Pancreas (tissue), 10 donors: Measurements from ENCODE around the gene GMDS. TPM values are rescaled to one million over a fixed set of nuclear protein-coding genes. Genes with fewer than 3 reads are reported as not detected.

Source experiments
- ATAC-seq, 4 donors: fragments of 200-7000 bp; cut with Tn5 transposase; one replicate each; pipeline versions ENCODE4 v1.8.0 to v1.9.1; 2020; ENCODE audit warnings: mild to moderate bottlenecking in 4 of 4, moderate library complexity in 4 of 4
- DNase-seq, 6 donors: peaks; one replicate each; pipeline ENCODE4 v3.0.0-alpha.2; 2020
- FAIRE-seq: peaks from 2 replicates; lab custom pipeline; 2012; peaks lifted over from hg19 to GRCh38; lab: Jason Lieb, UNC
- H3K27ac ChIP-seq, 4 donors: fragments of 200-600 bp; sonication (generic); 1 replicate in 3 of 4; 2 replicates in 1 of 4; pipeline versions ENCODE4 v1.5.0 to v1.8.0; 2020
- H3K27me3 ChIP-seq, 4 donors: fragments of 200-600 bp; one replicate each; pipeline ENCODE4 v1.8.0; 2021
- H3K36me3 ChIP-seq, 3 donors: fragments of 200-600 bp; sonication (generic) in 1 of 3; one replicate each; pipeline versions ENCODE4 v1.5.0 to v1.8.0; 2020 to 2021
- H3K4me1 ChIP-seq, 3 donors: fragments of 200-600 bp; one replicate each; pipeline ENCODE4 v1.8.0; 2021
- H3K4me3 ChIP-seq, 4 donors: fragments of 200-600 bp; sonication (generic) in 2 of 4; one replicate each; pipeline versions ENCODE4 v1.5.0 to v1.8.0; 2020 to 2021
- H3K9me3 ChIP-seq, 4 donors: fragments of 200-600 bp; one replicate each; pipeline ENCODE4 v1.8.0; 2021
- WGBS, 2 donors: extraction: QIAGEN DNeasy Blood & Tissue Kit; methylation state at CpG; one replicate each; pipeline ENCODE4 v1.1.7; 2013; 5-methylcytosine and 5-hydroxymethylcytosine counted together
- intact Hi-C, 3 donors: fragments of 100-400 bp; cut with DNase I; formaldehyde crosslinking; loops; one replicate each; pipeline versions ENCODE4 v1.11.1 to v1.14.2; 2022
- polyA plus RNA-seq, 2 donors: library from polyadenylated mRNA; stranded (reverse); fragments of 200-250 nt; gene quantifications; one replicate each; pipeline ENCODE4 v1.2.3, GENCODE V29; 2013
- total RNA-seq, 6 donors: library from RNA; stranded (reverse); fragmentation: NEBNext Ultra II Directional in 4 of 6; extraction: Animal tissue kit (Norgen Biotek cat#: 25700) in 4 of 6; gene quantifications; one replicate each; pipeline versions ENCODE4 v1.2.1 to v1.2.4, GENCODE V29; 2021 to 2023
- TF ChIP-seq, protein P1 (sequence below), 4 donors: fragments of 200-600 bp; sonication (generic) in 3 of 4; IDR thresholded peaks; one replicate each; pipeline versions ENCODE4 v1.5.0 to v1.8.0; 2021; ENCODE audit warnings: antibody characterized with exemption in 4 of 4
- donor health status: healthy with polysubstance abuse.
- donor health status: DM: no; HTN: no; CAD: no; lungs with moderate emphysema.
- donor health status: DM: no; HTN: no; CAD: no.
- donor health status: control.
- donor health status: control.
- donor health status: Bipolar disorder and iron deficiency.
- donor health status: DM: yes; HTN: yes; CAD: no.
- donor health status: DM: no; HTN: no; CAD: no.
- donor health status: DM: no; HTN: no; CAD: no.
- donor health status: DM: yes; HTN: yes; CAD: no.

Gene GMDS
- total and polyA plus RNA-seq, 8 donors = 7.6 to 40.8 (median 26.5) TPM

DNA sequence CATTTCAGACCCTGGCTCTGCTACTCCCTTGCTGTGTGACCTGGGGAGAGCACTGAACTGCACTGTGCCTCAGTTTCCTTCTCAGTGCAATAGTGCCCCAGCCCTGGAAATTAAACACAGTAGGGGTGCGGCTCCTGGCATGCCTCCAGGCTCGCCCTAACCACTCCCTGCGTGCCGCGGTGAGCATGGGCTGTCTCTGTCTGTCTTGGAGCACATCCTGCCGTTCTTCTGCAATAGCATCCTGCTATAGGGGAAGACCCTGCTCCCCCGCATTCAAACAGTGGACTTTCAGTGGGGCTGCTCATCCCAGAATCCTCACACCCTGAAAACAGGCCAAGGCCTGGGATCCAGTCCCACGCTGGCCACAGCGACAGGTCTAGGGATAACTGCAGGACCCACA is 506.2 kb downstream of the GMDS start:
- Histone ChIP-seq H3K4me3 (no peak overlapping the region), H3K9me3 (no peaks in the 10 kb centered on the region), H3K4me1 (no peaks in the 10 kb centered on the region), H3K27me3 (no peaks in the 10 kb centered on the region), H3K36me3 (no peaks in the 10 kb centered on the region), H3K27ac (no peak overlapping the region)
- intact Hi-C loops = no loop called here
- FAIRE-seq = no peak
- ATAC-seq = no peak
- 96 to 97% methylated on average over 9 of the region's 9 CpGs for WGBS, 2 donors
- TF ChIP-seq, protein P1, sequence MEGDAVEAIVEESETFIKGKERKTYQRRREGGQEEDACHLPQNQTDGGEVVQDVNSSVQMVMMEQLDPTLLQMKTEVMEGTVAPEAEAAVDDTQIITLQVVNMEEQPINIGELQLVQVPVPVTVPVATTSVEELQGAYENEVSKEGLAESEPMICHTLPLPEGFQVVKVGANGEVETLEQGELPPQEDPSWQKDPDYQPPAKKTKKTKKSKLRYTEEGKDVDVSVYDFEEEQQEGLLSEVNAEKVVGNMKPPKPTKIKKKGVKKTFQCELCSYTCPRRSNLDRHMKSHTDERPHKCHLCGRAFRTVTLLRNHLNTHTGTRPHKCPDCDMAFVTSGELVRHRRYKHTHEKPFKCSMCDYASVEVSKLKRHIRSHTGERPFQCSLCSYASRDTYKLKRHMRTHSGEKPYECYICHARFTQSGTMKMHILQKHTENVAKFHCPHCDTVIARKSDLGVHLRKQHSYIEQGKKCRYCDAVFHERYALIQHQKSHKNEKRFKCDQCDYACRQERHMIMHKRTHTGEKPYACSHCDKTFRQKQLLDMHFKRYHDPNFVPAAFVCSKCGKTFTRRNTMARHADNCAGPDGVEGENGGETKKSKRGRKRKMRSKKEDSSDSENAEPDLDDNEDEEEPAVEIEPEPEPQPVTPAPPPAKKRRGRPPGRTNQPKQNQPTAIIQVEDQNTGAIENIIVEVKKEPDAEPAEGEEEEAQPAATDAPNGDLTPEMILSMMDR (IDR thresholded peaks at IDR 0.05) = no peak
- no peak for DNase-seq

GRCh38 chr6:1738558-1739081 is 506.8 kb downstream of the GMDS start:
- no peak overlapping the region for H3K27ac ChIP-seq
- intact Hi-C loops = no loop called here
- FAIRE-seq = no peak
- TF ChIP-seq, protein P1 (IDR thresholded peaks at IDR 0.05) = no peak
- no peak for ATAC-seq
- H3K27me3 ChIP-seq = no peaks in the 10 kb centered on the region
- no peaks in the 10 kb centered on the region for H3K9me3 ChIP-seq
- H3K36me3 ChIP-seq = no peaks in the 10 kb centered on the region
- WGBS, 2 donors = 92 to 96% methylated on average over 6 of the region's 6 CpGs
- no peaks in the 10 kb centered on the region for H3K4me1 ChIP-seq
- H3K4me3 ChIP-seq = no peak overlapping the region
- no peak for DNase-seq

GRCh38 chr6:1737463-1738311 is 507.7 kb downstream of the GMDS start:
- no peak for DNase-seq
- no peak for FAIRE-seq
- no peak for ATAC-seq
- Histone ChIP-seq H3K36me3 (no peaks in the 10 kb centered on the region), H3K9me3 (no peaks in the 10 kb centered on the region), H3K4me1 (no peaks in the 10 kb centered on the region), H3K27ac (no peak overlapping the region), H3K27me3 (no peaks in the 10 kb centered on the region), H3K4me3 (no peak overlapping the region)
- 85 to 90% methylated on average over 6 of the region's 6 CpGs for whole genome bisulfite sequencing, 2 donors
- intact Hi-C loops = no loop called here
- TF ChIP-seq, protein P1 (IDR thresholded peaks at IDR 0.05) = no peak

GRCh38 chr6:1736346-1737105 is 508.9 kb downstream of the GMDS start:
- no peak for FAIRE-seq
- DNase-seq = no peak
- Histone ChIP-seq H3K4me1 (no peaks in the 10 kb centered on the region), H3K36me3 (no peaks in the 10 kb centered on the region), H3K27me3 (no peaks in the 10 kb centered on the region), H3K9me3 (no peaks in the 10 kb centered on the region), H3K27ac (no peak overlapping the region), H3K4me3 (no peak overlapping the region)
- TF ChIP-seq, protein P1 (IDR thresholded peaks at IDR 0.05) = no peak
- ATAC-seq = no peak
- intact Hi-C loops = no loop called here
- WGBS, 2 donors = 87 to 88% methylated on average over 6 of the region's 6 CpGs
